SJSA1 (cell line): ENCODE data around the gene PDE4B. TPM values are rescaled to one million over a fixed set of nuclear protein-coding genes. Genes with fewer than 3 reads are reported as not detected.

ENCODE experiments used
- DNase-seq, 2 experiments: peaks; one replicate each; pipeline ENCODE4 v3.0.0-alpha.2; 2015 to 2020; ENCODE audit warnings: low spot score in 2 of 2, low read depth in 1 of 2
- H3K27ac ChIP-seq: fragments of 250-450 bp; sonication (Bioruptor Pico); 2 replicates; pipeline ENCODE4 v1.5.1; 2020; ENCODE audit warnings: mild to moderate bottlenecking, moderate library complexity
- H3K27me3 ChIP-seq: fragments of 250-450 bp; sonication (Bioruptor Pico); replicated peaks from 2 replicates; pipeline ENCODE4 v1.5.1; 2020; ENCODE audit warnings: mild to moderate bottlenecking, moderate library complexity
- H3K36me3 ChIP-seq: fragments of 250-450 bp; sonication (Bioruptor Pico); 2 replicates; pipeline ENCODE4 v1.5.1; 2020; ENCODE audit warnings: mild to moderate bottlenecking
- H3K4me1 ChIP-seq: fragments of 250-450 bp; sonication (Bioruptor Pico); replicated peaks from 2 replicates; pipeline ENCODE4 v1.6.1; 2021; ENCODE audit warnings: mild to moderate bottlenecking
- H3K4me3 ChIP-seq: fragments of 250-450 bp; sonication (Bioruptor Pico); 2 replicates; pipeline ENCODE4 v1.5.1; 2020; ENCODE audit warnings: mild to moderate bottlenecking
- H3K9me3 ChIP-seq: fragments of 250-450 bp; sonication (Bioruptor Pico); replicated peaks from 2 replicates; pipeline ENCODE4 v1.5.1; 2020; ENCODE audit warnings: mild to moderate bottlenecking
- total RNA-seq: library from RNA; depleted of rRNA; stranded (reverse); fragments of >200 nt; shearing (Covaris generic); gene quantifications from 2 replicates; pipeline ENCODE4 v1.2.3, GENCODE V29; 2014

Gene PDE4B
- total RNA-seq, 1 experiment from 2014 or later: 12.4 TPM

GRCh38 chr1:66012106-66012784 is 219.6 kb downstream of the PDE4B start:
- no peak for DNase-seq

GRCh38 chr1:66013371-66013770 is 220.7 kb downstream of the PDE4B start:
- no peaks in the 10 kb centered on the region for H3K9me3 ChIP-seq
- no peak for DNase-seq

More at GRCh38 chr1:66012106-66012784, 219.6 kb downstream of the PDE4B start:
- no peak overlapping the region for H3K4me3 ChIP-seq
- H3K36me3 ChIP-seq: no peaks in the 10 kb centered on the region
- H3K27ac ChIP-seq: no peak overlapping the region
- H3K4me1 ChIP-seq: no peaks in the 10 kb centered on the region
- no peaks in the 10 kb centered on the region for H3K27me3 ChIP-seq
- no peaks in the 10 kb centered on the region for H3K9me3 ChIP-seq

GRCh38 chr1:66022904-66023620 is 230.4 kb downstream of the PDE4B start:
- H3K27me3 ChIP-seq: no peaks in the 10 kb centered on the region
- H3K4me3 ChIP-seq: no peak overlapping the region
- H3K27ac ChIP-seq: no peak overlapping the region
- H3K36me3 ChIP-seq: no peaks in the 10 kb centered on the region
- H3K9me3 ChIP-seq: no peaks in the 10 kb centered on the region; the same call in 1 of the 2 replicates
- no peaks in the 10 kb centered on the region for H3K4me1 ChIP-seq
- no peak for DNase-seq

More at GRCh38 chr1:66013371-66013770, 220.7 kb downstream of the PDE4B start:
- Histone ChIP-seq H3K27me3 (no peaks in the 10 kb centered on the region), H3K36me3 (no peaks in the 10 kb centered on the region), H3K4me1 (no peaks in the 10 kb centered on the region), H3K27ac (no peak overlapping the region), H3K4me3 (no peak overlapping the region)

GRCh38 chr1:66025188-66025587 is 232.5 kb downstream of the PDE4B start:
- Histone ChIP-seq H3K27me3 (no peaks in the 10 kb centered on the region), H3K36me3 (no peaks in the 10 kb centered on the region), H3K4me1 (no peaks in the 10 kb centered on the region), H3K4me3 (no peak overlapping the region), H3K9me3 (no peaks in the 10 kb centered on the region; the same call in 1 of the 2 replicates), H3K27ac (no peak overlapping the region)
- DNase-seq: no peak

GRCh38 chr1:66028035-66028434 is 235.3 kb downstream of the PDE4B start:
- no peaks in the 10 kb centered on the region for H3K4me1 ChIP-seq
- DNase-seq: no peak
- H3K36me3 ChIP-seq: no peaks in the 10 kb centered on the region
- H3K4me3 ChIP-seq: no peak overlapping the region
- H3K27ac ChIP-seq: no peak overlapping the region
- no peaks in the 10 kb centered on the region for H3K27me3 ChIP-seq
- H3K9me3 ChIP-seq: no peaks in the 10 kb centered on the region; the same call in 1 of the 2 replicates

- Histone ChIP-seq H3K9me3 (no peaks in the 10 kb centered on the region), H3K27ac (no peak overlapping the region), H3K36me3 (no peaks in the 10 kb centered on the region), H3K4me1 (no peaks in the 10 kb centered on the region), H3K4me3 (no peak overlapping the region), H3K27me3 (no peaks in the 10 kb centered on the region)
- DNase-seq: no peak
These were observed 241.1 kb downstream of the PDE4B start for GRCh38 chr1:66033781-66034180.

GRCh38 chr1:66035616-66036245 is 243.0 kb downstream of the PDE4B start:
- Histone ChIP-seq H3K4me3 (no peak overlapping the region), H3K27me3 (no peaks in the 10 kb centered on the region), H3K4me1 (no peaks in the 10 kb centered on the region), H3K36me3 (no peaks in the 10 kb centered on the region), H3K27ac (no peak overlapping the region), H3K9me3 (no peaks in the 10 kb centered on the region)
- no peak for DNase-seq

GRCh38 chr1:66041654-66042053 is 249.0 kb downstream of the PDE4B start:
- Histone ChIP-seq H3K27me3 (no peaks in the 10 kb centered on the region), H3K4me1 (no peaks in the 10 kb centered on the region), H3K9me3 (no peaks in the 10 kb centered on the region), H3K4me3 (no peak overlapping the region), H3K27ac (no peak overlapping the region), H3K36me3 (no peaks in the 10 kb centered on the region)
- DNase-seq: no peak

- Histone ChIP-seq H3K27me3 (no peaks in the 10 kb centered on the region), H3K4me3 (no peak overlapping the region), H3K36me3 (no peaks in the 10 kb centered on the region), H3K27ac (no peak overlapping the region), H3K9me3 (no peaks in the 10 kb centered on the region), H3K4me1 (no peaks in the 10 kb centered on the region)
- no peak for DNase-seq
These were observed 250.5 kb downstream of the PDE4B start for GRCh38 chr1:66043186-66043585.

- Histone ChIP-seq H3K4me3 (no peak overlapping the region), H3K4me1 (no peaks in the 10 kb centered on the region), H3K9me3 (no peaks in the 10 kb centered on the region), H3K27ac (no peak overlapping the region), H3K27me3 (no peaks in the 10 kb centered on the region), H3K36me3 (no peaks in the 10 kb centered on the region)
- no peak for DNase-seq
These were observed 252.2 kb downstream of the PDE4B start for GRCh38 chr1:66044912-66045311.

- Histone ChIP-seq H3K4me1 (no peaks in the 10 kb centered on the region), H3K27me3 (no peaks in the 10 kb centered on the region), H3K9me3 (no peaks in the 10 kb centered on the region), H3K27ac (no peak overlapping the region), H3K4me3 (no peak overlapping the region), H3K36me3 (no peaks in the 10 kb centered on the region)
- DNase-seq: no peak
These were observed 253.7 kb downstream of the PDE4B start for GRCh38 chr1:66046415-66046814.

GRCh38 chr1:66048011-66048410 is 255.3 kb downstream of the PDE4B start:
- no peak for DNase-seq
- Histone ChIP-seq H3K27me3 (no peaks in the 10 kb centered on the region; the same call in 1 of the 2 replicates), H3K36me3 (no peaks in the 10 kb centered on the region), H3K27ac (no peak overlapping the region), H3K4me3 (no peak overlapping the region), H3K9me3 (no peaks in the 10 kb centered on the region), H3K4me1 (no peaks in the 10 kb centered on the region)

GRCh38 chr1:66050123-66050522 is 257.4 kb downstream of the PDE4B start:
- H3K36me3 ChIP-seq: no peaks in the 10 kb centered on the region
- DNase-seq: no peak
- no peaks in the 10 kb centered on the region; the same call in 1 of the 2 replicates for H3K27me3 ChIP-seq
- H3K4me3 ChIP-seq: no peak overlapping the region
- no peaks in the 10 kb centered on the region for H3K9me3 ChIP-seq
- H3K27ac ChIP-seq: no peak overlapping the region
- H3K4me1 ChIP-seq: no peaks in the 10 kb centered on the region

- Histone ChIP-seq H3K4me3 (no peak overlapping the region), H3K27me3 (no peaks in the 10 kb centered on the region; the same call in 1 of the 2 replicates), H3K36me3 (no peaks in the 10 kb centered on the region), H3K9me3 (no peaks in the 10 kb centered on the region), H3K27ac (no peak overlapping the region), H3K4me1 (no peaks in the 10 kb centered on the region)
- no peak for DNase-seq
These were observed 257.9 kb downstream of the PDE4B start for GRCh38 chr1:66050633-66051032.
